Stimulated activated CD4-positive, alpha-beta T cell treated with anti-CD3 and anti-CD28 coated beads, TNF-alpha, amount 100 ng/mL, for 1 hour (primary cell): ENCODE results near the gene HSF4.

Experiments used
- DNase-seq, 3 donors: peaks; one replicate each; pipeline ENCODE4 v3.0.0-alpha.2; 2020; ENCODE audit warnings: low read depth in 3 of 3, low spot score in 1 of 3

The HSF4 gene

GRCh38 chr16:67216612-67217490 lies 52.3 kb downstream of the HSF4 start:
- DNase-seq = no peak
